ENCODE data around the gene SYT12. TPM values are rescaled to one million over a fixed set of nuclear protein-coding genes. Genes with fewer than 3 reads are reported as not detected.

Gene SYT12
- total RNA-seq, 1 donor from 2014 or later = 0.05 TPM

- Histone ChIP-seq H3K4me3 (peak overlapping the region; percentile 75), H3K27ac (replicated peaks) (peak overlapping the region; percentile 89), H3K9me3 (replicated peaks) (no peaks in the 10 kb centered on the region), H3K4me1 (peaks cover 70% of the 10 kb centered on the region), H3K36me3 (no peaks in the 10 kb centered on the region), H3K27me3 (ENCODE audit: low read depth) (peaks cover 15% of the 10 kb centered on the region)
- DNase-seq = no peak
- no peak for TF ChIP-seq CTCF (IDR thresholded peaks at IDR 0.05; ENCODE audit: borderline replicate concordance)
- intact Hi-C loops (cut with micrococcal nuclease) = no loop called here
These were observed 34.3 kb downstream of the SYT12 start for GRCh38 chr11:67057205-67057672.

DNA sequence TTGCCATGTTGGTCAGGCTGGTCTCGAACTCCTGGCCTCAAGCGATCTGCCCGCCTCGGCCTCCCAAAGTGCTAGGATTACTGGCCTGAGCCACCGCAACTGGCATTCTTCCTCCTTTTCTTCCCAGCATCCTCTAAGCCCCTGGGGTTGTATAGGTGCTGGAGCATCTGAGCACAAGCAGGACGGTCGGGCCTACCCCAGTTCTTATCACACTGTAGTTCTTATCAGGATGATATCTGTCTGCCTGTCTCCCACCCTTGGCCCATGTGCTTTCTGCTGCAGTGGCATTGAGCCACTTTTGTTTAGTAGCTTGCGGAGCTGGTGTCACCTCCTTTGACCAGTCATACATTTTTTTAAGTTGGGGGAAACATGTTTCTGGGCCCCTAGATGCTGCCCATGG, 35.6 kb downstream of the SYT12 start:
- Histone ChIP-seq H3K4me1 (peaks cover 70% of the 10 kb centered on the region), H3K36me3 (no peaks in the 10 kb centered on the region), H3K9me3 (replicated peaks) (no peaks in the 10 kb centered on the region), H3K27ac (replicated peaks) (peak overlapping the region; percentile 89), H3K27me3 (ENCODE audit: low read depth) (peaks cover 15% of the 10 kb centered on the region), H3K4me3 (peak overlapping the region; percentile 75)
- TF ChIP-seq CTCF (IDR thresholded peaks at IDR 0.05; ENCODE audit: borderline replicate concordance) = no peak
- intact Hi-C loops (cut with micrococcal nuclease) = no loop called here
- no peak for DNase-seq

- no peaks in the 10 kb centered on the region for H3K9me3 ChIP-seq (replicated peaks)
- H3K4me1 ChIP-seq = peaks cover 65% of the 10 kb centered on the region
- peak overlapping the region; percentile 39 for H3K27ac ChIP-seq (replicated peaks)
- no peaks in the 10 kb centered on the region for H3K36me3 ChIP-seq
- no peak for DNase-seq
- no peak overlapping the region for H3K4me3 ChIP-seq
- no peak for TF ChIP-seq CTCF (IDR thresholded peaks at IDR 0.05; ENCODE audit: borderline replicate concordance)
- peaks cover 10% of the 10 kb centered on the region for H3K27me3 ChIP-seq (ENCODE audit: low read depth)
- intact Hi-C loops (cut with micrococcal nuclease) = no loop called here
These were observed 36.7 kb downstream of the SYT12 start for GRCh38 chr11:67059671-67060070.

DNA sequence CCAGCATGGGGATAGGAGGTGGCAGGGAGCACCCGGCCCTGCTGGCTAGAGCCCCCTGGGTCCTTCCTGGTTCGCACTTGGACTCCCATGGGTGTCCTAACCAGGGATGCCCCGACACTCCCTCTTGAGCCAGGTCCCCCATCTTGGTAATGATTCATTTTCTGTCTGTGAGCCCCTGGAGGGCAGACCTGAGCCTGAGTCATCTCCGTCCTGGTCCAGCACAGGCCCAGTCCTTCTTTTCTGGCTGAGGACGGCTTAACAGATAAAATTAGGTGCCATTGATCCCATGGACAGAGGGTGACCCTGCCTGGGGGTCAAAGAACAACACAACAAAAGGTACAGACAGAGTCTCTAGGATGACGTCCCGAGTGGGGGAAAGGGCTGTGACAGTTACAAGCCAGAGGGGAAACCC, 37.2 kb downstream of the SYT12 start:
- intact Hi-C loops (cut with micrococcal nuclease) = no loop called here
- H3K4me3 ChIP-seq = no peak overlapping the region
- H3K27me3 ChIP-seq (ENCODE audit: low read depth) = peaks cover 10% of the 10 kb centered on the region
- no peak for TF ChIP-seq CTCF (IDR thresholded peaks at IDR 0.05; ENCODE audit: borderline replicate concordance)
- H3K36me3 ChIP-seq = no peaks in the 10 kb centered on the region
- peaks cover 64% of the 10 kb centered on the region for H3K4me1 ChIP-seq
- peak overlapping the region; percentile 39 for H3K27ac ChIP-seq (replicated peaks)
- DNase-seq = no peak
- no peaks in the 10 kb centered on the region for H3K9me3 ChIP-seq (replicated peaks)

DNA sequence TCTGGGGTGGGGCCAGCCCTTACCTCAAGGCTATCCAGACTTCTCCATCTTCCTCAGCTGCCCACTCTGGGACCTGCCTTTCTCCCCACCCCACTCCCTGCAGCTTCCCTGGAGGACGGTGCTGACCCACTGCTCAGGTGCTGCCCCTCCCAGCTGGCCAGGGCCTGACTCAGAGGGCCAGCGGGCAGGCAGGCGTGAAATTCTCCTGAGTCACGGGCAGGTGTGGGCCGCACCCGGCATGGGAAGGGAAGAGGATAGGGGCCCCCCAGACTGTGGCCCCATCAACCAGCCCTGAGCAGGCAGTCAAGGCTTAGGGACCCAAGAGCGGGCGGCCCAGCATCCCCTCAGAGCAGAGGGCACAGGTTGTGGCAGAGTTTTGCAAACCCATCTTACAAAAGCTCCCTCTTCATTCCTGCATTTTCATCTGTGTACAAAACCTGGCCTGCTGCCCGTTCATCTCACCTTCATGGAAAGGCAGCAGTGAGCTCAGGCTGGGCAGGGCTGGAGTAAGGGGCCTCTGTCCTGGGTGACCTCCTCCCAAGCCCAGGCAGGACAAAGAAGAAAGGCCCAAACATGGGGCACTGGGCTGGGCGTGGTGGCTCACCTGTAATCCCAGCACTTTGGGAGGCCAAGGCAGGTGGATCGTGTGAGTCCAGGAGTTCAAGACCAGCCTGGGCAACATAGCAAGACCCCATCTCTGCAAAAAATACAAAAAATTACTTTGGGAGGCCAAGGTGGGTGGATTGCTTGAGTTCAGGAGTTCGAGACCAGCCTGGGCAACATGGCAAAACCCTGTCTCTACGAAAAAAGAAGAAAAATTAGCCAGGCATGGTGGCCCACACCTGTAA, 39.8 kb downstream of the SYT12 start:
- TF ChIP-seq CTCF (IDR thresholded peaks at IDR 0.05; ENCODE audit: borderline replicate concordance) = no peak
- H3K27ac ChIP-seq (replicated peaks) = no peak overlapping the region
- H3K9me3 ChIP-seq (replicated peaks) = no peaks in the 10 kb centered on the region
- no peaks in the 10 kb centered on the region for H3K36me3 ChIP-seq
- no peak for DNase-seq
- intact Hi-C loops (cut with micrococcal nuclease) = no loop called here
- no peaks in the 10 kb centered on the region for H3K27me3 ChIP-seq (ENCODE audit: low read depth)
- H3K4me3 ChIP-seq = no peak overlapping the region
- peaks cover 54% of the 10 kb centered on the region for H3K4me1 ChIP-seq

Measured in left ventricle myocardium inferior (tissue), 1 donor.